Hepatocyte (in vitro differentiated cells): ENCODE data around the gene DRAP1.

ENCODE experiments used
- CTCF ChIP-seq: fragments of 200-600 bp; sonication (generic); IDR thresholded peaks from 2 replicates; pipeline ENCODE4 v1.5.1; 2016; ENCODE audit warnings: antibody characterized with exemption, mild to moderate bottlenecking; ENCODE audit not compliant: poor library complexity
- EZH2 ChIP-seq: fragments of 200-600 bp; sonication (generic); IDR thresholded peaks from 2 replicates; pipeline ENCODE4 v1.6.1; 2016; ENCODE audit warnings: antibody characterized with exemption, mild to moderate bottlenecking, borderline replicate concordance

GRCh38 chr11:65962141-65962564 is 42.9 kb downstream of the DRAP1 start:
- TF ChIP-seq CTCF (no peak), EZH2 (no peak)
